Uterus (tissue), 4 donors: ENCODE results near the gene TSPAN17. TPM values are rescaled to one million over a fixed set of nuclear protein-coding genes. Genes with fewer than 3 reads are reported as not detected.

Experiments used
- DNase-seq, 2 donors: peaks; one replicate each; pipeline ENCODE4 v3.0.0-alpha.2; 2019 to 2020
- H3K27ac ChIP-seq, 2 donors: fragments of 200-600 bp; sonication (generic); 1 replicate in 1 of 2; 2 replicates in 1 of 2; pipeline ENCODE4 v1.5.1; 2016 to 2018
- H3K27me3 ChIP-seq, 2 donors: fragments of 200-600 bp; sonication (generic); one replicate each; pipeline ENCODE4 v1.5.1; 2018 to 2019; ENCODE audit warnings: control low read depth in 1 of 2
- H3K36me3 ChIP-seq, 2 donors: fragments of 200-600 bp; sonication (generic); one replicate each; pipeline ENCODE4 v1.5.1; 2019; ENCODE audit warnings: control low read depth in 1 of 2
- H3K4me1 ChIP-seq, 2 donors: fragments of 200-600 bp; sonication (generic); one replicate each; pipeline ENCODE4 v1.5.1; 2018 to 2019; ENCODE audit warnings: control low read depth in 1 of 2
- H3K4me3 ChIP-seq, 2 donors: fragments of 200-600 bp; sonication (generic); 1 replicate in 1 of 2; 2 replicates in 1 of 2; pipeline ENCODE4 v1.5.1; 2018 to 2019; ENCODE audit warnings: mild to moderate bottlenecking in 1 of 2
- H3K9me3 ChIP-seq, 2 donors: fragments of 200-600 bp; sonication (generic); one replicate each; pipeline ENCODE4 v1.5.1; 2019; ENCODE audit warnings: control low read depth in 1 of 2
- CTCF ChIP-seq, 4 experiments: fragments of 200-600 bp in 2 of 4; fragments of 450-650 bp in 2 of 4; sonication (generic) in 2 of 4; IDR thresholded peaks; one replicate each; pipeline ENCODE4 v1.5.1; 2016 to 2019; ENCODE audit warnings: antibody characterized with exemption in 4 of 4, mild to moderate bottlenecking in 2 of 4, moderate library complexity in 1 of 4
- POLR2A ChIP-seq, 2 donors: fragments of 450-650 bp; IDR thresholded peaks; one replicate each; pipeline ENCODE4 v1.6.1; 2016; ENCODE audit warnings: antibody characterized with exemption in 2 of 2, mild to moderate bottlenecking in 1 of 2, moderate library complexity in 1 of 2
- intact Hi-C: fragments of 100-400 bp; cut with DNase I; formaldehyde crosslinking; loops from one replicate; pipeline ENCODE4 v1.15.1; 2023; ENCODE audit warnings: low total_unique reads
- total RNA-seq, 4 donors: library from RNA; depleted of rRNA in 3 of 4; stranded (reverse); fragments of >200 nt in 3 of 4; gene quantifications; one replicate each; pipeline versions ENCODE4 v1.1.0 to v1.2.4, GENCODE V29; 2014 to 2023
- donor health status: DM: yes; HTN: yes; CAD: no.

The TSPAN17 gene
- total RNA-seq, 4 donors from 2014 or later, result 10.0 to 45.6 (median 20.2) TPM

- TF ChIP-seq CTCF (IDR thresholded peaks at IDR 0.05) (no peak), POLR2A (IDR thresholded peaks at IDR 0.05) (no peak)
- no peak for DNase-seq
- Histone ChIP-seq H3K9me3 (no peaks in the 10 kb centered on the region), H3K27ac (no peak overlapping the region), H3K36me3 (no peaks in the 10 kb centered on the region), H3K4me1 (peaks cover 0 to 13% of the 10 kb centered on the region in 2 donors), H3K4me3 (no peak overlapping the region), H3K27me3 (peaks cover 15 to 39% of the 10 kb centered on the region in 2 donors)
- intact Hi-C loops, result no loop called here
Observed at GRCh38 chr5:176621661-176622079, 25.6 kb upstream of the TSPAN17 start.

- Histone ChIP-seq H3K9me3 (no peaks in the 10 kb centered on the region), H3K4me1 (peaks cover 0 to 13% of the 10 kb centered on the region in 2 donors), H3K27ac (no peak overlapping the region), H3K36me3 (no peaks in the 10 kb centered on the region), H3K4me3 (no peak overlapping the region), H3K27me3 (peaks cover 22 to 51% of the 10 kb centered on the region in 2 donors)
- intact Hi-C loops, result no loop called here
- no peak for DNase-seq
- TF ChIP-seq CTCF (IDR thresholded peaks at IDR 0.05) (no peak), POLR2A (IDR thresholded peaks at IDR 0.05) (no peak)
Observed at GRCh38 chr5:176624142-176624541, 23.1 kb upstream of the TSPAN17 start.

GRCh38 chr5:176624938-176625337, 22.3 kb upstream of the TSPAN17 start:
- H3K36me3 ChIP-seq, result no peaks in the 10 kb centered on the region
- H3K4me3 ChIP-seq, result no peak overlapping the region
- no peak for DNase-seq
- no peak for TF ChIP-seq POLR2A (IDR thresholded peaks at IDR 0.05)
- TF ChIP-seq CTCF (IDR thresholded peaks at IDR 0.05), result no peak
- H3K9me3 ChIP-seq, result no peaks in the 10 kb centered on the region
- H3K27ac ChIP-seq, result no peak overlapping the region
- intact Hi-C loops, result no loop called here
- peaks cover 0 to 12% of the 10 kb centered on the region in 2 donors for H3K4me1 ChIP-seq
- peaks cover 22 to 50% of the 10 kb centered on the region in 2 donors for H3K27me3 ChIP-seq

GRCh38 chr5:176625512-176625911, 21.8 kb upstream of the TSPAN17 start:
- no peak for TF ChIP-seq POLR2A (IDR thresholded peaks at IDR 0.05)
- TF ChIP-seq CTCF (IDR thresholded peaks at IDR 0.05), result no peak
- no peak overlapping the region for H3K4me3 ChIP-seq
- peaks cover 22 to 45% of the 10 kb centered on the region in 2 donors for H3K27me3 ChIP-seq
- H3K27ac ChIP-seq, result no peak overlapping the region
- H3K9me3 ChIP-seq, result no peaks in the 10 kb centered on the region
- intact Hi-C loops, result no loop called here
- H3K4me1 ChIP-seq, result peaks cover 0 to 10% of the 10 kb centered on the region in 2 donors
- DNase-seq, result no peak
- H3K36me3 ChIP-seq, result no peaks in the 10 kb centered on the region

- H3K9me3 ChIP-seq, result no peaks in the 10 kb centered on the region
- no peak overlapping the region for H3K27ac ChIP-seq
- TF ChIP-seq CTCF (IDR thresholded peaks at IDR 0.05) (no peak), POLR2A (IDR thresholded peaks at IDR 0.05) (no peak)
- intact Hi-C loops, result no loop called here
- peaks cover 0 to 10% of the 10 kb centered on the region in 2 donors for H3K4me1 ChIP-seq
- no peak overlapping the region for H3K4me3 ChIP-seq
- peaks cover 16 to 38% of the 10 kb centered on the region in 2 donors for H3K27me3 ChIP-seq
- H3K36me3 ChIP-seq, result no peaks in the 10 kb centered on the region
- DNase-seq, result no peak
Observed at GRCh38 chr5:176625966-176626875, 21.1 kb upstream of the TSPAN17 start.
